ENCODE results near the gene SLC3A2.
A peak's percentile ranks its signal among the peaks of the same experiment; 100 is the strongest.
"Not testable (repeated sequence)": the region's sequence is repeated elsewhere in the genome, so short reads cannot be mapped to it uniquely, and the experiment has no call there.

The SLC3A2 gene

GRCh38 chr11:62861564-62862192, 19.0 kb upstream of the SLC3A2 start:
- H3K79me2 ChIP-seq (ENCODE audit: control insufficient read depth, insufficient read depth, low read length, unreplicated experiment): peaks cover 72% of the 10 kb centered on the region
- not testable (repeated sequence) for H3K4me3 ChIP-seq (ENCODE audit: low read depth, low read length); H3K27ac ChIP-seq (ENCODE audit: low read depth, low read length)

GRCh38 chr11:62863687-62864335, 16.9 kb upstream of the SLC3A2 start:
- Histone ChIP-seq H3K4me1 (ENCODE audit: control insufficient read depth, insufficient read depth, low read length, unreplicated experiment) (peaks cover 7% of the 10 kb centered on the region), H3K27ac (ENCODE audit: low read depth, low read length) (no peak overlapping the region), H2AFZ (ENCODE audit: low read length, unreplicated experiment) (no peak overlapping the region), H3K27me3 (ENCODE audit: insufficient read depth, low read length) (no peaks in the 10 kb centered on the region), H3K4me3 (ENCODE audit: low read depth, low read length) (no peak overlapping the region), H3K36me3 (ENCODE audit: insufficient read depth, low read length) (no peaks in the 10 kb centered on the region), H3K79me2 (ENCODE audit: control insufficient read depth, insufficient read depth, low read length, unreplicated experiment) (peaks cover 58% of the 10 kb centered on the region)

More at GRCh38 chr11:62861564-62862192, 19.0 kb upstream of the SLC3A2 start:
- H3K4me1 ChIP-seq (ENCODE audit: control insufficient read depth, insufficient read depth, low read length, unreplicated experiment): peaks cover 18% of the 10 kb centered on the region
- not testable (repeated sequence) for H2AFZ ChIP-seq (ENCODE audit: low read length, unreplicated experiment); H3K27me3 ChIP-seq (ENCODE audit: insufficient read depth, low read length); H3K36me3 ChIP-seq (ENCODE audit: insufficient read depth, low read length)

DNA sequence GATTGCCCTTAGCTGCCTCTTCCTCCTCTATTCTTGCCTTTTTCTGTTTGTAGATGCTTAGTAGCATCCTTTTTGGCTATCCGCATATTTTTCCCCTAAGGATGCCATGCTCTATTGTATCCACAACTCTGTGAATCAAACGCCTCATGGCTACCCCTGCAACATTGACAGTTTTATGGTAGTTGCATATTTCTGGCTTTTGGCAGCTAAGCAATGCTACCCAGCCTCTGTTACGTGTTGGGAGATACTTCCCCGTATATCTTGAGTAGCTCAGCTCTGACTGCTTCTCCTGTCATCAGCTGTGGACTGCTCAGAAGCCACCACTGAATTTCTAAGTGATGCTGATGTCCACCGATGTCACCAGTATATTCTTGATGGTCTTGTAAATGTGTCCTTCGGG, 15.1 kb upstream of the SLC3A2 start:
- peaks cover 56% of the 10 kb centered on the region for H3K79me2 ChIP-seq (ENCODE audit: control insufficient read depth, insufficient read depth, low read length, unreplicated experiment)
- no peak overlapping the region for H3K4me3 ChIP-seq (ENCODE audit: low read depth, low read length)
- no peak overlapping the region for H2AFZ ChIP-seq (ENCODE audit: low read length, unreplicated experiment)
- H3K4me1 ChIP-seq (ENCODE audit: control insufficient read depth, insufficient read depth, low read length, unreplicated experiment): peaks cover 7% of the 10 kb centered on the region
- no peak overlapping the region for H3K27ac ChIP-seq (ENCODE audit: low read depth, low read length)
- no peaks in the 10 kb centered on the region for H3K27me3 ChIP-seq (ENCODE audit: insufficient read depth, low read length)
- no peaks in the 10 kb centered on the region for H3K36me3 ChIP-seq (ENCODE audit: insufficient read depth, low read length)

GRCh38 chr11:62874851-62875250, 5.8 kb upstream of the SLC3A2 start:
- H2AFZ ChIP-seq (ENCODE audit: low read length, unreplicated experiment): no peak overlapping the region
- no peaks in the 10 kb centered on the region for H3K27me3 ChIP-seq (ENCODE audit: insufficient read depth, low read length)
- H3K79me2 ChIP-seq (ENCODE audit: control insufficient read depth, insufficient read depth, low read length, unreplicated experiment): peaks cover 10% of the 10 kb centered on the region
- H3K36me3 ChIP-seq (ENCODE audit: insufficient read depth, low read length): no peaks in the 10 kb centered on the region
- H3K4me3 ChIP-seq (ENCODE audit: low read depth, low read length): no peak overlapping the region
- peaks cover 13% of the 10 kb centered on the region for H3K4me1 ChIP-seq (ENCODE audit: control insufficient read depth, insufficient read depth, low read length, unreplicated experiment)
- no peak overlapping the region for H3K27ac ChIP-seq (ENCODE audit: low read depth, low read length)

DNA sequence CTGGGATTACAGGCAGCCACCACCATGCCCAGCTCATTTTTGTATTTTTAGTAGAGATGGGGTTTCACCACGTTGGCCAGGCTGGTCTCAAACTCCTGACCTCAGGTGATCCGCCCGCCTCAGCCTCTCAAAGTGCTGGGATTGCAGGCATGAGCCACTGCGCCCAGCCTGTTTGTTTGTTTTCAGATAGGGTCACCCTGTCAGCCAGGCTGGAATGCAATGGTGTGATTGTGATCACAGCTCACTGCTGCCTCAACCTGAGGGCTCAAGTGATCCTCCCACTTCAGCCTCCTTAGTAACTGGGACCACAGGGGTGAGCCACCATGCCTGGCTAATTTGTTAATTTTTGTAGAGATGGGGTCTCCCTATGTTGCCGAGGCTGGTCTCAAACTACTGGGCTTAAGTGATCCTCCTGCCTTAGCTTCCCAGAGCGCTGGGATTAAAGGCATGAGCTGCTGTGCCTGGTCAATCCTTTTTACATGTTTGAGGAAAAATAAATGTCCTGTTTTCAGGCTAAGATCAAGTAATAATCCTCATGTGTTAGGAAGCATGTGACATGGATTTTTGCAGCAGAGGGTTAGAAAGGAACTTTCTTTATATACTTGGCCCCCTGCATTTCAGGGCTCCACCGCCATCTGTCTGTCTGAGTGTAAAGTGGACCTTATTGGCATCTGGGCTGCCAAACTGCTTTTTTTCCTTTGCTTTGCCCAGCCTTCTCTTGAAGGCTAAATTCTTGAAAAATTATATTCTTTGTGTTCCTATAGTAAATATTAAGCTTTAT, 4.8 kb upstream of the SLC3A2 start:
- no peak overlapping the region for H3K4me3 ChIP-seq (ENCODE audit: low read depth, low read length)
- peaks cover 12% of the 10 kb centered on the region for H3K79me2 ChIP-seq (ENCODE audit: control insufficient read depth, insufficient read depth, low read length, unreplicated experiment)
- no peak overlapping the region for H3K27ac ChIP-seq (ENCODE audit: low read depth, low read length)
- H3K27me3 ChIP-seq (ENCODE audit: insufficient read depth, low read length): no peaks in the 10 kb centered on the region
- H3K36me3 ChIP-seq (ENCODE audit: insufficient read depth, low read length): no peaks in the 10 kb centered on the region
- no peak overlapping the region for H2AFZ ChIP-seq (ENCODE audit: low read length, unreplicated experiment)
- peaks cover 16% of the 10 kb centered on the region for H3K4me1 ChIP-seq (ENCODE audit: control insufficient read depth, insufficient read depth, low read length, unreplicated experiment)

- Histone ChIP-seq H3K27me3 (ENCODE audit: insufficient read depth, low read length) (no peaks in the 10 kb centered on the region), H3K27ac (ENCODE audit: low read depth, low read length) (no peak overlapping the region), H2AFZ (ENCODE audit: low read length, unreplicated experiment) (no peak overlapping the region), H3K4me3 (ENCODE audit: low read depth, low read length) (no peak overlapping the region), H3K4me1 (ENCODE audit: control insufficient read depth, insufficient read depth, low read length, unreplicated experiment) (peaks cover 16% of the 10 kb centered on the region), H3K36me3 (ENCODE audit: insufficient read depth, low read length) (peaks cover under 1% of the 10 kb centered on the region; the same call in 1 of the 2 replicates), H3K79me2 (ENCODE audit: control insufficient read depth, insufficient read depth, low read length, unreplicated experiment) (peaks cover 18% of the 10 kb centered on the region)
These were observed 4.0 kb upstream of the SLC3A2 start for GRCh38 chr11:62876712-62877111.

DNA sequence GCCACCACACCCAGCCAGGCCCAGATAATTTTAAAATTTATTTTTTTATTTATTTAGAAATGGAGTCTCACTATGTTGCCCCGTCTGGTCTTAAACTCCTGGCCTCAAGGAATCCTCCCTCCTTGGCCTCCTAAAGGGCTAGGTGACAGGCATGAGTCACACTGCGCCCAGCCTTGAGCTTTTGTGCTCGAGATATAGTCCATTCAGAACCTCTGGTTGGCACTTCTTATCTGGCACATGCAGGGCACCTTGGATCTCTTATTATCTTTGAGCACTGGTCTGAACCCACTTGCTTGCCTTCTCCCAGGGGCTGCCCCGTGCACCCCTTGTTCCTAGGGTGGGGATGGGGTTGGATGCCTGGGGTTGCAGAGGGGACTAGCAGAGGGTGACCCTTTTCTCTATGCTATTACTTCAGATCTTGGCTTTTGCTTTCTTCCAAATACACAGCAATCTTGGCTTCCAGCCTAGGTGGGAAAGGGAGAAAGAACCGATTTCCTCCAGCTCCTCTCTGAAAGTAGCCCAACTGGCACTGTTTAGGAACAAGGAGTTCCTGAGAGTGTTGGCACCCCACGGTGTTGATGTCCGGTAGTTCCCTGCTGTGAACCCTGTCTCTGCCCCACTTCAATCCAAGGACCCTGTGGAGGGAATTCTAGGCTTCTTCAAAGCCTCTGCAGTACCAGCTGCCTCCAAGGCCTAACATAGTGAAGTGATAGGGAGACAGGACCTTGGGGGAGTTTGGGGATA, 1.3 kb upstream of the SLC3A2 start:
- Histone ChIP-seq H2AFZ (ENCODE audit: low read length, unreplicated experiment) (no peak overlapping the region), H3K4me3 (ENCODE audit: low read depth, low read length) (peak overlapping the region; percentile 90), H3K4me1 (ENCODE audit: control insufficient read depth, insufficient read depth, low read length, unreplicated experiment) (peaks cover 32% of the 10 kb centered on the region), H3K27me3 (ENCODE audit: insufficient read depth, low read length) (no peaks in the 10 kb centered on the region), H3K79me2 (ENCODE audit: control insufficient read depth, insufficient read depth, low read length, unreplicated experiment) (peaks cover 45% of the 10 kb centered on the region), H3K27ac (ENCODE audit: low read depth, low read length) (peak overlapping the region; percentile 95), H3K36me3 (ENCODE audit: insufficient read depth, low read length) (peaks cover 25% of the 10 kb centered on the region)

DNA sequence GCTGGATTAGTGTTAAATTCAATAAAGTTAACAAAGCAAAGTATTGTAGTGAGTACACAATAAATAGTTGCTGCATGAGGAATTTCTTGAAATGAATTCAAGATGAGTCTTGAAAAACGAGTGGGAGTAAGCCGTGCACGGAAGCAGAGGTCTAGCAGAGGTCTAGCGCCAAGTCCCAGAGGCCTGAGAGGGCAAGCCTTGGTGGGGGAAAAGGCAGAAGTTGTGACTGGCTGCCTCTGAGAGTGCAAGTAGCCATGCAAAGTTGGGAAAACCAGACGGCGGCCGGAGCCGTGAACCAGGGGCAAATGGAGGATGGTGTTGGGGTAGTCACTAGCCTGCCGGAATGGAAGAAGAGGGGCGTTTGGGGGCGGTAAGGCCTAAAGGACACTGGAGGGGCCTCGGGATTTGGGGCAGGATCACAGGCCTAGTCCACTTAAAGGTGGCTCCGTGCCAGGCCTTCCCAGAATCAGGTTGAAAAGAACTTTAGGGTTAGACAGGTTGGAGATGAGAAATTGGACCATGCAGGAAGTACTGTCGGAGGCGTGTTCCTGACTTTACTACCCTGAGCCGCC, 379 bp upstream of the SLC3A2 start:
- Histone ChIP-seq H3K36me3 (ENCODE audit: insufficient read depth, low read length) (peaks cover 29% of the 10 kb centered on the region), H3K27me3 (ENCODE audit: insufficient read depth, low read length) (no peaks in the 10 kb centered on the region), H2AFZ (ENCODE audit: low read length, unreplicated experiment) (no peak overlapping the region), H3K79me2 (ENCODE audit: control insufficient read depth, insufficient read depth, low read length, unreplicated experiment) (peaks cover 52% of the 10 kb centered on the region), H3K4me1 (ENCODE audit: control insufficient read depth, insufficient read depth, low read length, unreplicated experiment) (peaks cover 37% of the 10 kb centered on the region), H3K27ac (ENCODE audit: low read depth, low read length) (peak overlapping the region; percentile 95), H3K4me3 (ENCODE audit: low read depth, low read length) (peak overlapping the region; percentile 90)

- H3K4me1 ChIP-seq (ENCODE audit: control insufficient read depth, insufficient read depth, low read length, unreplicated experiment): peaks cover 45% of the 10 kb centered on the region
These were observed 1.1 kb downstream of the SLC3A2 start for GRCh38 chr11:62881579-62882430.

More at GRCh38 chr11:62881579-62882430, 1.1 kb downstream of the SLC3A2 start:
- peaks cover 59% of the 10 kb centered on the region for H3K79me2 ChIP-seq (ENCODE audit: control insufficient read depth, insufficient read depth, low read length, unreplicated experiment)
- no peaks in the 10 kb centered on the region for H3K27me3 ChIP-seq (ENCODE audit: insufficient read depth, low read length)
- H3K4me3 ChIP-seq (ENCODE audit: low read depth, low read length): peak overlapping the region; percentile 90
- H3K36me3 ChIP-seq (ENCODE audit: insufficient read depth, low read length): peaks cover 40% of the 10 kb centered on the region
- peak overlapping the region; percentile 95 for H3K27ac ChIP-seq (ENCODE audit: low read depth, low read length)
- H2AFZ ChIP-seq (ENCODE audit: low read length, unreplicated experiment): no peak overlapping the region
